GM12878 (cell line): ENCODE measurements around the gene TMEM182.

Source experiments
- HDAC2 ChIP-seq: fragments of 200-600 bp; sonication (generic); IDR thresholded peaks from 2 replicates; pipeline ENCODE4 v1.6.1; 2017
- POLR2A ChIP-seq: IDR thresholded peaks from 2 replicates; pipeline ENCODE4 v1.6.1; 2011; ENCODE audit warnings: low read depth, mild to moderate bottlenecking, low read length
- TAF1 ChIP-seq: IDR thresholded peaks from 2 replicates; pipeline ENCODE4 v1.6.1; 2011; ENCODE audit warnings: mild to moderate bottlenecking, low read depth, low read length, borderline replicate concordance
- TF ChIP-seq, protein P1 (sequence below): IDR thresholded peaks from 2 replicates; pipeline ENCODE4 v1.6.1; 2012; ENCODE audit warnings: low read depth, low read length, improper control_type of control experiment
- TF ChIP-seq, protein P2 (sequence below): IDR thresholded peaks from 2 replicates; pipeline ENCODE4 v1.6.1; 2012; ENCODE audit warnings: mild to moderate bottlenecking, low read depth, low read length

- TF ChIP-seq, protein P1, sequence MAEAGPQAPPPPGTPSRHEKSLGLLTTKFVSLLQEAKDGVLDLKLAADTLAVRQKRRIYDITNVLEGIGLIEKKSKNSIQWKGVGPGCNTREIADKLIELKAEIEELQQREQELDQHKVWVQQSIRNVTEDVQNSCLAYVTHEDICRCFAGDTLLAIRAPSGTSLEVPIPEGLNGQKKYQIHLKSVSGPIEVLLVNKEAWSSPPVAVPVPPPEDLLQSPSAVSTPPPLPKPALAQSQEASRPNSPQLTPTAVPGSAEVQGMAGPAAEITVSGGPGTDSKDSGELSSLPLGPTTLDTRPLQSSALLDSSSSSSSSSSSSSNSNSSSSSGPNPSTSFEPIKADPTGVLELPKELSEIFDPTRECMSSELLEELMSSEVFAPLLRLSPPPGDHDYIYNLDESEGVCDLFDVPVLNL: no peak
- TF ChIP-seq HDAC2 (no peak), TAF1 (no peak), POLR2A (no peak)
- TF ChIP-seq, protein P2, sequence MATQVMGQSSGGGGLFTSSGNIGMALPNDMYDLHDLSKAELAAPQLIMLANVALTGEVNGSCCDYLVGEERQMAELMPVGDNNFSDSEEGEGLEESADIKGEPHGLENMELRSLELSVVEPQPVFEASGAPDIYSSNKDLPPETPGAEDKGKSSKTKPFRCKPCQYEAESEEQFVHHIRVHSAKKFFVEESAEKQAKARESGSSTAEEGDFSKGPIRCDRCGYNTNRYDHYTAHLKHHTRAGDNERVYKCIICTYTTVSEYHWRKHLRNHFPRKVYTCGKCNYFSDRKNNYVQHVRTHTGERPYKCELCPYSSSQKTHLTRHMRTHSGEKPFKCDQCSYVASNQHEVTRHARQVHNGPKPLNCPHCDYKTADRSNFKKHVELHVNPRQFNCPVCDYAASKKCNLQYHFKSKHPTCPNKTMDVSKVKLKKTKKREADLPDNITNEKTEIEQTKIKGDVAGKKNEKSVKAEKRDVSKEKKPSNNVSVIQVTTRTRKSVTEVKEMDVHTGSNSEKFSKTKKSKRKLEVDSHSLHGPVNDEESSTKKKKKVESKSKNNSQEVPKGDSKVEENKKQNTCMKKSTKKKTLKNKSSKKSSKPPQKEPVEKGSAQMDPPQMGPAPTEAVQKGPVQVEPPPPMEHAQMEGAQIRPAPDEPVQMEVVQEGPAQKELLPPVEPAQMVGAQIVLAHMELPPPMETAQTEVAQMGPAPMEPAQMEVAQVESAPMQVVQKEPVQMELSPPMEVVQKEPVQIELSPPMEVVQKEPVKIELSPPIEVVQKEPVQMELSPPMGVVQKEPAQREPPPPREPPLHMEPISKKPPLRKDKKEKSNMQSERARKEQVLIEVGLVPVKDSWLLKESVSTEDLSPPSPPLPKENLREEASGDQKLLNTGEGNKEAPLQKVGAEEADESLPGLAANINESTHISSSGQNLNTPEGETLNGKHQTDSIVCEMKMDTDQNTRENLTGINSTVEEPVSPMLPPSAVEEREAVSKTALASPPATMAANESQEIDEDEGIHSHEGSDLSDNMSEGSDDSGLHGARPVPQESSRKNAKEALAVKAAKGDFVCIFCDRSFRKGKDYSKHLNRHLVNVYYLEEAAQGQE: no peak
Observed at GRCh38 chr2:102809291-102810189, 47.7 kb downstream of the TMEM182 start.
